ENCODE measurements around the gene CAMSAP3. TPM values are rescaled to one million over a fixed set of nuclear protein-coding genes. Genes with fewer than 3 reads are reported as not detected.

CAMSAP3 gene
- total RNA-seq, 1 donor from 2014 or later = not detected

- Histone ChIP-seq H3K4me1 (ENCODE audit: control insufficient read depth in 3 of 3, insufficient read depth in 3 of 3, low read length in 3 of 3) (no peaks in the 10 kb centered on the region), H3K27ac (ENCODE audit: low read depth, low read length) (no peak overlapping the region), H3K27me3 (ENCODE audit: control insufficient read depth in 3 of 3, insufficient read depth in 3 of 3, low read length in 3 of 3) (peaks cover 0 to 1% (median 0%) of the 10 kb centered on the region in 3 donors), H3K9me3 (ENCODE audit: control insufficient read depth in 3 of 3, low read length in 3 of 3) (no peaks in the 10 kb centered on the region), H3K4me3 (ENCODE audit: low read length in 3 of 3) (no peak overlapping the region), H3K36me3 (ENCODE audit: control insufficient read depth in 3 of 3, insufficient read depth in 3 of 3, low read length in 3 of 3) (no peaks in the 10 kb centered on the region), H3K9ac (ENCODE audit: low read depth in 1 of 3, low read length in 3 of 3) (no peak overlapping the region)
These were observed 16.0 kb downstream of the CAMSAP3 start for GRCh38 chr19:7611541-7612279.

DNA sequence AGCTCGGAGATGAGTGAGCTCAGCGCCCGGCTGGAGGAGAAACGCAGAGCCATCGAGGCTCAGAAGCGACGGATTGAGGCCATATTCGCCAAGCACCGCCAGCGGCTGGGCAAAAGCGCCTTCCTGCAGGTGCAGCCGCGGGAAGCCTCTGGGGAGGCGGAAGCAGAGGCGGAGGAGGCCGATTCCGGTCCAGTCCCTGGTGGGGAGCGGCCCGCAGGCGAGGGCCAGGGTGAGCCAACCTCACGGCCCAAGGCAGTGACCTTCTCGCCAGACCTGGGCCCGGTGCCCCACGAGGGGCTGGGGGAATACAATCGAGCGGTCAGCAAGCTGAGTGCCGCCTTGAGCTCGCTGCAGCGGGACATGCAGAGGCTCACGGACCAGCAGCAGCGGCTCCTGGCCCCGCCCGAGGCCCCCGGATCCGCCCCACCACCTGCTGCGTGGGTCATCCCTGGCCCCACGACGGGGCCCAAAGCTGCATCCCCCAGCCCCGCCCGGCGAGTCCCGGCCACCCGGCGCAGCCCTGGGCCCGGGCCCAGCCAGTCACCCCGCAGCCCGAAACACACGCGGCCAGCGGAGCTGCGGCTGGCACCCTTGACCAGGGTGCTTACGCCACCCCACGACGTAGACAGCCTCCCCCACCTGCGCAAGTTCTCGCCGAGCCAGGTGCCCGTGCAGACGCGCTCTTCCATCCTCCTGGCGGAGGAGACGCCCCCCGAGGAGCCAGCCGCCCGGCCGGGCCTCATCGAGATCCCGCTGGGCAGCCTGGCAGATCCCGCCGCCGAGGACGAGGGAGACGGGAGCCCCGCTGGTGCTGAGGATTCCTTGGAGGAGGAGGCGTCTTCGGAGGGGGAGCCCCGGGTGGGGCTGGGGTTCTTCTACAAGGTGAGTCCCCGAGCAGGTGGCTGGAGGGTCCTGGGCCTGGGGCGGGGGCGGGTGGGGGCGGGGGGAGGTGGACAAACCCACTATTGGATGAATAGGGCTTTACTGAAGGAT, 16.9 kb downstream of the CAMSAP3 start:
- Histone ChIP-seq H3K27me3 (ENCODE audit: control insufficient read depth in 3 of 3, insufficient read depth in 3 of 3, low read length in 3 of 3) (no peaks in the 10 kb centered on the region), H3K4me1 (ENCODE audit: control insufficient read depth in 3 of 3, insufficient read depth in 3 of 3, low read length in 3 of 3) (no peaks in the 10 kb centered on the region)

DNA sequence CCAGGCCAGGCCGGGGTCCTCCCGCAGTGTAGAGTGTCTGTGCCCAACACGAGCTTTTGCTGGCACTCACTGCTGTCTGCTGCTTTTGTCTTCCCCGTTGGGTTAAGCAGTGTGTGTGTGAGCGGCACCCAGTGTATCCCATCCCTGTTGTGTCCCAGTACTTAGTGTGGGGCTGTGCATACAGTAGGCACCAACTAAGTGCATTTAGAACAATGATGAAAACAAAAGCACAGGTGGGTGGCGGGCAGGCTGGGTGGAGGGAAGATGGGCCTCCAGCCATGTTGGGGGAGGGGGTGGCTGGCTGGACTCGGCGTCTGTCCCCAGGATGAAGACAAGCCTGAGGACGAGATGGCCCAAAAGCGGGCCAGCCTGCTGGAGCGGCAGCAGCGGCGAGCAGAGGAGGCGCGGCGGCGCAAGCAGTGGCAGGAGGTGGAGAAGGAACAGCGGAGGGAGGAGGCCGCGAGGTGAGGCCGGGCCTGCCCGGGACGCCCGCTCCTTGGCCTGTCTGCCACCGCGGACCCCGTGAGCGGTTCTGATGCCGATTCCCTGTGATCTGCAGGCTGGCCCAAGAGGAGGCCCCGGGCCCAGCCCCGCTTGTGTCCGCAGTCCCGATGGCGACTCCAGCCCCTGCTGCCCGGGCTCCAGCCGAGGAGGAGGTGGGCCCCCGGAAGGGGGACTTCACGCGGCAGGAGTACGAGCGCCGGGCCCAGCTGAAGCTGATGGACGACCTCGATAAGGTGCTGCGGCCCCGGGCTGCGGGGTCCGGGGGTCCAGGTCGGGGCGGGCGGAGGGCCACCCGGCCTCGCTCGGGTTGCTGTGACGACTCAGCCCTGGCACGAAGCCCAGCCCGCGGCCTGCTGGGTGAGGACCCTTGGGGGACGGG, 19.4 kb downstream of the CAMSAP3 start:
- H3K4me1 ChIP-seq (ENCODE audit: control insufficient read depth in 3 of 3, insufficient read depth in 3 of 3, low read length in 3 of 3) = peaks cover 10 to 15% (median 11%) of the 10 kb centered on the region in 3 donors
- H3K9ac ChIP-seq (ENCODE audit: low read depth in 1 of 3, low read length in 3 of 3) = no peak overlapping the region
- H3K27me3 ChIP-seq (ENCODE audit: control insufficient read depth in 3 of 3, insufficient read depth in 3 of 3, low read length in 3 of 3) = no peaks in the 10 kb centered on the region
- H3K9me3 ChIP-seq (ENCODE audit: control insufficient read depth in 3 of 3, low read length in 3 of 3) = no peaks in the 10 kb centered on the region
- no peak overlapping the region for H3K4me3 ChIP-seq (ENCODE audit: low read length in 3 of 3)
- H3K27ac ChIP-seq (ENCODE audit: low read depth, low read length) = no peak overlapping the region
- H3K36me3 ChIP-seq (ENCODE audit: control insufficient read depth in 3 of 3, insufficient read depth in 3 of 3, low read length in 3 of 3) = peaks cover 5% of the 10 kb centered on the region in 3 donors

More for the DNA sequence above, 16.9 kb downstream of the CAMSAP3 start:
- no peaks in the 10 kb centered on the region for H3K36me3 ChIP-seq (ENCODE audit: control insufficient read depth in 3 of 3, insufficient read depth in 3 of 3, low read length in 3 of 3)
- no peak overlapping the region for H3K27ac ChIP-seq (ENCODE audit: low read depth, low read length)
- H3K9me3 ChIP-seq (ENCODE audit: control insufficient read depth in 3 of 3, low read length in 3 of 3) = no peaks in the 10 kb centered on the region
- H3K9ac ChIP-seq (ENCODE audit: low read depth in 1 of 3, low read length in 3 of 3) = no peak overlapping the region
- H3K4me3 ChIP-seq (ENCODE audit: low read length in 3 of 3) = no peak overlapping the region

DNA sequence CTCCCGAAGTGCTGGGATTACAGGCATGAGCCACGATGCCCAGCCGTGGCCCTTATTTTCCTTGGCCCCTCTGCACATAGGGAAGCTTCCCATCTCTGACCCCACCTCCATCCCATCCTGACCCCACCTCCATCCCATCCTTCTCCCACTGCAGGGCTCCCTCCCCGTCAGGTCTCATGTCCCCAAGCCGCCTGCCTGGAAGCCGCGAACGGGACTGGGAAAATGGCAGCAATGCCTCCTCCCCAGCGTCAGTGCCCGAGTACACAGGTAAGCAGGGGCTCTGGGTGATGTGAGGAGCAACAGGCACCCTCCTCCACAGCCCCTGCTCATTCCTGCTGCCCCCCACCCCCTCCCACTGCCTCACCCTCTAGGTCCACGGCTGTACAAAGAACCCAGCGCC, 21.5 kb downstream of the CAMSAP3 start:
- Histone ChIP-seq H3K4me1 (ENCODE audit: control insufficient read depth in 3 of 3, insufficient read depth in 3 of 3, low read length in 3 of 3) (peaks cover 10 to 15% (median 11%) of the 10 kb centered on the region in 3 donors), H3K4me3 (ENCODE audit: low read length in 3 of 3) (no peak overlapping the region), H3K36me3 (ENCODE audit: control insufficient read depth in 3 of 3, insufficient read depth in 3 of 3, low read length in 3 of 3) (peaks cover 21 to 24% (median 23%) of the 10 kb centered on the region in 3 donors), H3K9me3 (ENCODE audit: control insufficient read depth in 3 of 3, low read length in 3 of 3) (no peaks in the 10 kb centered on the region), H3K9ac (ENCODE audit: low read depth in 1 of 3, low read length in 3 of 3) (no peak overlapping the region), H3K27me3 (ENCODE audit: control insufficient read depth in 3 of 3, insufficient read depth in 3 of 3, low read length in 3 of 3) (no peaks in the 10 kb centered on the region), H3K27ac (ENCODE audit: low read depth, low read length) (no peak overlapping the region)

DNA sequence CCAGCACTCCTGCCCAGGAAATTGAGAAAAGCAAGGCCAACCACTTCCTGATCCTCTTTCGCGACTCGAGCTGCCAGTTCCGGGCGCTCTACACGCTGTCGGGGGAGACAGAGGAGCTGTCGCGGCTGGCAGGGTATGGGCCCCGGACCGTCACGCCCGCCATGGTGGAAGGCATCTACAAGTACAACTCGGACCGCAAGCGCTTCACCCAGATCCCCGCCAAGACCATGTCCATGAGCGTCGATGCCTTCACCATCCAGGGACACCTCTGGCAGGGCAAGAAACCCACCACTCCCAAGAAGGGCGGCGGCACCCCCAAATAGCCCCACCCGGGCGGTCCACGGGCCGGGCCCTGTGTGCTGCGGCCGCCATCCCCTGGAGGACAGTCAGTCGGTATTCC, 22.1 kb downstream of the CAMSAP3 start:
- no peaks in the 10 kb centered on the region for H3K27me3 ChIP-seq (ENCODE audit: control insufficient read depth in 3 of 3, insufficient read depth in 3 of 3, low read length in 3 of 3)
- H3K36me3 ChIP-seq (ENCODE audit: control insufficient read depth in 3 of 3, insufficient read depth in 3 of 3, low read length in 3 of 3) = peaks cover 27 to 30% (median 29%) of the 10 kb centered on the region in 3 donors
- H3K27ac ChIP-seq (ENCODE audit: low read depth, low read length) = no peak overlapping the region
- no peak overlapping the region for H3K4me3 ChIP-seq (ENCODE audit: low read length in 3 of 3)
- no peak overlapping the region for H3K9ac ChIP-seq (ENCODE audit: low read depth in 1 of 3, low read length in 3 of 3)
- H3K9me3 ChIP-seq (ENCODE audit: control insufficient read depth in 3 of 3, low read length in 3 of 3) = no peaks in the 10 kb centered on the region
- H3K4me1 ChIP-seq (ENCODE audit: control insufficient read depth in 3 of 3, insufficient read depth in 3 of 3, low read length in 3 of 3) = peaks cover 10 to 15% (median 11%) of the 10 kb centered on the region in 3 donors

GRCh38 chr19:7618348-7618747, 22.7 kb downstream of the CAMSAP3 start:
- Histone ChIP-seq H3K27me3 (ENCODE audit: control insufficient read depth in 3 of 3, insufficient read depth in 3 of 3, low read length in 3 of 3) (no peaks in the 10 kb centered on the region), H3K27ac (ENCODE audit: low read depth, low read length) (no peak overlapping the region), H3K36me3 (ENCODE audit: control insufficient read depth in 3 of 3, insufficient read depth in 3 of 3, low read length in 3 of 3) (peaks cover 32 to 35% (median 35%) of the 10 kb centered on the region in 3 donors), H3K4me1 (ENCODE audit: control insufficient read depth in 3 of 3, insufficient read depth in 3 of 3, low read length in 3 of 3) (peaks cover 10 to 15% (median 11%) of the 10 kb centered on the region in 3 donors), H3K9me3 (ENCODE audit: control insufficient read depth in 3 of 3, low read length in 3 of 3) (no peaks in the 10 kb centered on the region), H3K4me3 (ENCODE audit: low read length in 3 of 3) (no peak overlapping the region), H3K9ac (ENCODE audit: low read depth in 1 of 3, low read length in 3 of 3) (peak overlapping the region in 1 of 3 donors; percentile 72)

DNA sequence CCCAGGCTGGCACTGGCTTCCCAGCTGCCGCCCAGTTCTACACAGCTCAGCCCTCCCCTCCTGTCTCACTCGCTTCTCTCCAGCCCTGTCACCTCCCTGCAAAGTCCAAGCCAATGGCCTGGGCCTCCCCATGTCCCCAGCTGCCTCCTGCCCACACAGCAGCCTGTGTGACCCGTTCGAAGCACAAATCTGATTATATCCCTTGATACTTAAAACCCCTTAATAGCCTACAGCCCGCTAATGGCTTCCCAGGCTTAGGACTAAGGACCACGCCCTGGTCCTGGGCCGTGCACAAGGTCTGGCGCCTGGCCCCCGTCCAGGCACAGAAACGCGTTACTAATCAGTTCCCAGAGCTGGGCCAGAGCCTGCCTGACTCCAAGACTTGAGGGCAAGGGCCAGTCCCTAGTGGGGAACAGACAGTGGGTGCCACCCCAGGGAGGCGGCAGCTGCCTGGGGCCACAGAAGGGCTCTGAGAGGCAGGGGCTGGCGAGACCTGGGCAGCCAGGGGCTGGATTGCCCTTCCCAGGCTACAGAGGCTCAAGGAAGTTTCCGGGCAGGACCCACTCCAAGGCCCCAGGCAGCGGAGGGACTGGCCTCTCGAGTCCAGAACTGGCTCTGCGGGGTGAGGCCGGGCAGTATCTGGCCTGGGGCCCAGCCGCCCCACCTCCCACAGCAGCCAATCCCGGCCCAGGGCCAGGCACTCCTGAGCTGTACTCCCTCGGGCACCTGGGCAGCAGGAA, 23.3 kb downstream of the CAMSAP3 start:
- Histone ChIP-seq H3K27ac (ENCODE audit: low read depth, low read length) (no peak overlapping the region), H3K27me3 (ENCODE audit: control insufficient read depth in 3 of 3, insufficient read depth in 3 of 3, low read length in 3 of 3) (no peaks in the 10 kb centered on the region), H3K9ac (ENCODE audit: low read depth in 1 of 3, low read length in 3 of 3) (peak overlapping the region in 2 of 3 donors; percentile 3 to 72), H3K4me3 (ENCODE audit: low read length in 3 of 3) (no peak overlapping the region), H3K9me3 (ENCODE audit: control insufficient read depth in 3 of 3, low read length in 3 of 3) (no peaks in the 10 kb centered on the region), H3K4me1 (ENCODE audit: control insufficient read depth in 3 of 3, insufficient read depth in 3 of 3, low read length in 3 of 3) (peaks cover 10 to 15% (median 11%) of the 10 kb centered on the region in 3 donors), H3K36me3 (ENCODE audit: control insufficient read depth in 3 of 3, insufficient read depth in 3 of 3, low read length in 3 of 3) (peaks cover 32 to 39% (median 35%) of the 10 kb centered on the region in 3 donors)

DNA sequence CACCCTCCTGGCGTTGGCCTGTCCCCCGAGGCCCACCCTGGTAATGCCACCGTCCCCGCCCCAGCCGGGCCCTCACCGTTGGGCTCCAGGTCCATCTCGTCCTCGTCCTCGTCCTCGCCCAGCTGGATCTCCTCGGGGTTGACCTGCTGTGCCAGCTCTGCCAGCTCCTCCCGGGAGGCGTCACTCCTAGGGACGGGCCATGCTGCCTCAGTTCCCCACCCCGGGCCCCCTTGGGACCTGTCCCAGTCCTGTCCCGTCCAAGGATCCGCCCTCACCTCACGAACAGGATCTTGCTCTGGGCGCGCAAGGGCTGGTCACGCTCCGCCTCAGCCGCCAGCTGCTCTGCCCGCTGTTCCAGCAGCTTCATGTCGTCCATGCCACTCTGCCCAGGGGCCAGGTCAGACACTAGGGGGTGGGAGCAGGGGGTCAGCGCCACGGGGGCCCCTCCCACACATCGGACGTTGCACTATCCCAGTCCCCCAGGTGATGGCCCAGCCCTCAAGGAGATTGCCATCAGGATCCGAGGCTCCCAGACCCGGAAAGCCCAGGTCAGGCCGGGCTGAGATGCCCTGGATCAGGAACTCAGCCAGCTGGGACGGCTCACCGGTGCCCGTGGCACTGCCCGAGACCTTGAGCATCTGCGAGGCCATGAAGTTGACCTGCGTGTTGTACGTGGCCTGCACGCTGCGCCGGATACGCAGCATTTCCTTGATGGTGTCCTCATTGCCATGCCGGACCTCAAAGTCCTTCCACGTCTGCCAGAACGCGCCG, 24.2 kb downstream of the CAMSAP3 start:
- Histone ChIP-seq H3K4me1 (ENCODE audit: control insufficient read depth in 3 of 3, insufficient read depth in 3 of 3, low read length in 3 of 3) (peaks cover 10 to 15% (median 11%) of the 10 kb centered on the region in 3 donors), H3K27me3 (ENCODE audit: control insufficient read depth in 3 of 3, insufficient read depth in 3 of 3, low read length in 3 of 3) (no peaks in the 10 kb centered on the region), H3K36me3 (ENCODE audit: control insufficient read depth in 3 of 3, insufficient read depth in 3 of 3, low read length in 3 of 3) (peaks cover 37 to 44% (median 38%) of the 10 kb centered on the region in 3 donors), H3K4me3 (ENCODE audit: low read length in 3 of 3) (no peak overlapping the region), H3K9me3 (ENCODE audit: control insufficient read depth in 3 of 3, low read length in 3 of 3) (no peaks in the 10 kb centered on the region), H3K27ac (ENCODE audit: low read depth, low read length) (no peak overlapping the region), H3K9ac (ENCODE audit: low read depth in 1 of 3, low read length in 3 of 3) (peak overlapping the region in 1 of 3 donors; percentile 33)
